Diencephalon (tissue), 1 donor: ENCODE data around the gene OR2M4. TPM values are rescaled to one million over a fixed set of nuclear protein-coding genes. Genes with fewer than 3 reads are reported as not detected.

ENCODE experiments used
- total RNA-seq: library from RNA; depleted of rRNA; stranded (reverse); fragments of >200 nt; gene quantifications from one replicate; pipeline ENCODE4 v1.2.3, GENCODE V29; 2014

OR2M4 gene, protein sequence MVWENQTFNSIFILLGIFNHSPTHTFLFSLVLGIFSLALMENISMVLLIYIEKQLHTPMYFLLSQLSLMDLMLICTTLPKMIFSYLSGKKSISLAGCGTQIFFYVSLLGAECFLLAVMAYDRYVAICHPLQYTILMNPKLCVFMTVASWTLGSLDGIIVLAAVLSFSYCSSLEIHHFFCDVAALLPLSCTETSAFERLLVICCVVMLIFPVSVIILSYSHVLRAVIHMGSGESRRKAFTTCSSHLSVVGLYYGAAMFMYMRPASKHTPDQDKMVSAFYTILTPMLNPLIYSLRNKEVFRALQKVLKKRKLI
- total RNA-seq = 0.46 TPM

DNA sequence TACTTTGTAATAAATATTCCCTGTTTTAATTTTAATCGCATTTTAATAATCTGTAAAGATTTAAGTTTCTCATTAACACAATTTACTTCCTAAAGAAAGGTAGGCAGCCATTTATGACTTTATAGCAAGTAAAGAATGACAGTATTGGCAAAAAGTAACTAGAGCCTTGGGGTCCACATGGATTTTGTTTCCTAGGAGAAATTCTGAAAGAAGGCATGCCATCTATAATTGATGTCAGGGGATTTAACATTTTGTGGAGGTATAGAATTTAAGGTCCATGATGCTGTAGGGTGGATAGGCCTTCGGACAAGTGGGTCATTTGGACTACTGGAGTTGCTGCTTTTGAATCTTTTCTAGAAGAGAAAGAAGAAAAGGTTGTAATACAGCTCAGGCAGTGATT lies at the start of gene OR2M4:
TSS of gene OR2M4 (plus strand) at position 301 of the 400 bp plus-strand sequence. CDS start 7,512 bp downstream, outside the sequence.

DNA sequence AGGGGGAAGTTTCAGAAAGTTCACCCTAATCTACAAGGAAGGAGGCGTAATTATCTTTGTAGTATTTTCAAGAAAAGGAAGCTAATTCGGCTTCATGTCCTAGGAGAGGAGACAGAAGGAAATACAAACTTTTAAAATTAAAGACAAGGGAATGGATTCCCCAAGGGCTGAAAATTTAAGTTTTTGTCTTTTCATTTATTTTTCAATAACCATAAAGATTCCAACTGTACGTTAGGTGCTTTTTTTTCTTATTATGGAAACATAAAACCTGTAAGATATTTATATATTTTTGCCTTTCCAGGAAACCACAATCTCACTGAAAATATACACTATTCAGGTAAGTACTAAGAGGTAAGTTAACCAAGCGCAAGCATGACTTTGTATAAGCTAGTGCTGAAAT lies 34.3 kb upstream of the OR2M4 start, which contains the start of gene OR2M3:
TSS of gene OR2M3 (plus strand) at position 301 of the 400 bp plus-strand sequence. CDS start 5,803 bp downstream, outside the sequence.

DNA sequence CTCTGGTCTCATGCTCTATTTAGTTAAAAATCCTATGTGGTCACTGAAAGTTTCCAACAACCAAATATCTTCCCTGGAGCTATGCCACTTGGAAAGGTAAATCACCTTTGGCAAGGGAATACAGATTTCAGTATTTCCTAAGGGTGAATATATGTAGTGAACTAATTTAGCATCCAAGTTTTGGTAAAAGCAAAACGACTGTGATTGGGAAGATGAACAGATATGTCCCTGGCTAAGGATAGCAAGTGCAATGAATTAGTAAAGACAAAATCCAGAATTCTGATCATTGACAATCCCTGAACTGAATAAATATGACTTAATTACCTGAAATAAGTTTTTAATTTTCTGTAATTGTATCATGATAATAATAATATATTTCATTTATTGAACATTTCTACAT lies 46.7 kb downstream of the OR2M4 start, which contains the start of gene OR2T33:
TSS of gene OR2T33 (minus strand) at position 101 of the 400 bp plus-strand sequence. CDS start 4,162 bp downstream, outside the sequence.

Other genes with a start within 250 kb of the OR2M4 start
- 1.8 TPM for gene OR2L5, start 217.8 kb upstream of the OR2M4 start, total RNA-seq
- gene OR2L2, start 201.3 kb upstream of the OR2M4 start, total RNA-seq = 0.92 TPM
- 0.92 TPM for gene OR2L3, start 184.6 kb upstream of the OR2M4 start, total RNA-seq
- gene OR2L13, start 136.2 kb upstream of the OR2M4 start, total RNA-seq = 5.5 TPM
- not detected for gene OR2M5, start 86.3 kb upstream of the OR2M4 start, total RNA-seq
- gene OR2M2, start 56.6 kb upstream of the OR2M4 start, total RNA-seq = not detected
- gene OR2M3, start 34.2 kb upstream of the OR2M4 start, total RNA-seq = 0.46 TPM
- not detected for gene OR2T33, start 46.6 kb downstream of the OR2M4 start, total RNA-seq
- not detected for gene OR2T12, start 72.0 kb downstream of the OR2M4 start, total RNA-seq
- not detected for gene OR2M7, start 93.2 kb downstream of the OR2M4 start, total RNA-seq
- gene OR14C36, start 117.4 kb downstream of the OR2M4 start, total RNA-seq = not detected
- 0.46 TPM for gene OR2T4, start 130.2 kb downstream of the OR2M4 start, total RNA-seq
- 0.46 TPM for gene OR2T6, start 144.3 kb downstream of the OR2M4 start, total RNA-seq
- not detected for gene OR2T1, start 171.6 kb downstream of the OR2M4 start, total RNA-seq
- gene OR2T2, start 214.2 kb downstream of the OR2M4 start, total RNA-seq = not detected
- gene OR2T3, start 241.9 kb downstream of the OR2M4 start, total RNA-seq = not detected